MCF 10A (cell line): ENCODE results near the gene SEMA3A. TPM values are rescaled to one million over a fixed set of nuclear protein-coding genes. Genes with fewer than 3 reads are reported as not detected.

Experiments
- BruUV-seq: library from RNA; stranded (reverse); fragments of 400-500 nt; replicated peaks from 2 replicates; lab custom pipeline; 2021; lab: Mats Ljungman, UMichigan
- CTCF ChIA-PET: fragments of 300-600 bp; sonication (Branson Sonifier 250); formaldehyde crosslinking; extraction: SDS; loops from one replicate; lab custom pipeline; 2021; ENCODE audit warnings: antibody characterized with exemption, inconsistent platforms; lab: Yijun Ruan, JAX
- POLR2A ChIA-PET: fragments of 300-600, 350-650 bp; sonication (Branson Sonifier 250); formaldehyde crosslinking; extraction: SDS; loops from one replicate; lab custom pipeline; 2020; ENCODE audit warnings: antibody characterized with exemption, inconsistent platforms; lab: Yijun Ruan, JAX
- DNase-seq: peaks from one replicate; pipeline ENCODE4 v3.0.0-alpha.2; 2018; ENCODE audit not compliant: unreplicated experiment
- H3K27ac Mint-ChIP-seq: one replicate; pipeline ENCODE4 v1.8.0; 2022; ENCODE audit warnings: mild to moderate bottlenecking, low read depth, mixed read lengths; ENCODE audit not compliant: unreplicated experiment
- H3K27me3 Mint-ChIP-seq: one replicate; pipeline ENCODE4 v1.8.0; 2022; ENCODE audit warnings: mixed read lengths; ENCODE audit not compliant: insufficient read depth, unreplicated experiment
- H3K36me3 Mint-ChIP-seq: one replicate; pipeline ENCODE4 v1.8.0; 2022; ENCODE audit warnings: mild to moderate bottlenecking, moderate library complexity, mixed read lengths; ENCODE audit not compliant: insufficient read depth, unreplicated experiment
- H3K4me1 Mint-ChIP-seq: one replicate; pipeline ENCODE4 v1.8.0; 2022; ENCODE audit warnings: mixed read lengths; ENCODE audit not compliant: insufficient read depth, unreplicated experiment
- H3K4me3 Mint-ChIP-seq: one replicate; pipeline ENCODE4 v1.8.0; 2022; ENCODE audit warnings: mild to moderate bottlenecking, moderate library complexity, mixed read lengths; ENCODE audit not compliant: unreplicated experiment
- H3K9me3 Mint-ChIP-seq: one replicate; pipeline ENCODE4 v1.8.0; 2022; ENCODE audit warnings: mixed read lengths; ENCODE audit not compliant: unreplicated experiment
- CTCF ChIP-seq: fragments of 200-600 bp; IDR thresholded peaks from one replicate; pipeline ENCODE4 v1.8.0; 2022; ENCODE audit warnings: antibody characterized with exemption, mild to moderate bottlenecking; ENCODE audit not compliant: unreplicated experiment
- intact Hi-C: fragments of 100-400 bp; cut with micrococcal nuclease; formaldehyde crosslinking; loops from 2 replicates; pipeline ENCODE4 v1.14.1; 2022
- total RNA-seq: library from RNA; stranded (reverse); gene quantifications from 2 replicates; pipeline ENCODE4 v1.2.3, GENCODE V29; 2022

Gene SEMA3A
- total RNA-seq, 1 experiment from 2014 or later: 3.2 TPM

GRCh38 chr7:84013616-84014240 is 180.9 kb downstream of the SEMA3A start:
- POLR2A ChIA-PET: interaction anchor here (0.7 to 1.2 kb wide), 2 partner anchors 8 to 29 kb away, joined by 3 read pairs; no protein-coding TSS in a partner anchor
- peak; percentile 29 for DNase-seq
- H3K4me1 Mint-ChIP-seq: peaks cover 6% of the 10 kb centered on the region
- no peak overlapping the region for H3K27ac Mint-ChIP-seq
- no peak for TF ChIP-seq CTCF
- no peaks in the 10 kb centered on the region for H3K9me3 Mint-ChIP-seq
- intact Hi-C loops: no loop called here
- BruUV-seq: no TSS peak
- H3K36me3 Mint-ChIP-seq: no peaks in the 10 kb centered on the region
- H3K27me3 Mint-ChIP-seq: no peaks in the 10 kb centered on the region
- H3K4me3 Mint-ChIP-seq: no peak overlapping the region
- CTCF ChIA-PET: interaction anchor here (0.6 to 1.3 kb wide), 5 partner anchors 14 to 1016 kb away, joined by 3 to 5 read pairs (median 3); no protein-coding TSS in a partner anchor

DNA sequence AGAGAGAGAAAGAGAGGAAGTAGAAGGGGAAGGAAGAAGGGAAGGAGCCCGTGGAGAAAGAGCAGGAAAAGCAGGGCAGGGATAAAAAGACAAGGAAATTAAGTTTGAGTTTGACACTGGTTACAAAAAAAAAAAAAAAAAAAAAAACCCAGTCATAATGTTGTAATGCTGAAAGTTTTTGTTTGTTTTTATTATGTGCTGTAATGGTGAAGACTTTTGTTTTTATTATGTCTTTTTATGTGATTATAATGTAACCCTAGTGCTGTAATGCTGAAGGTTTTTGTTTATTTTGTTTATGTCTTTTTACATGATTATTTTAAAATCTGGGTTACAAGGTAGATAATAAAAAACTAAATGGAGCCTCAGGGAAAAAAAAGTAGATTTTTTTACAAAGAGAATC is 184.8 kb downstream of the SEMA3A start:
- Mint-ChIP-seq H3K9me3 (no peaks in the 10 kb centered on the region), H3K4me1 (peaks cover 6% of the 10 kb centered on the region), H3K4me3 (no peak overlapping the region), H3K27me3 (no peaks in the 10 kb centered on the region), H3K27ac (no peak overlapping the region), H3K36me3 (no peaks in the 10 kb centered on the region)
- no peak for TF ChIP-seq CTCF
- intact Hi-C loops: no loop called here
- ChIA-PET CTCF (no interaction called here), POLR2A (no interaction called here)
- no peak for DNase-seq
- BruUV-seq: no TSS peak

- ChIA-PET CTCF (no interaction called here), POLR2A (no interaction called here)
- intact Hi-C loops: no loop called here
- Mint-ChIP-seq H3K4me1 (peaks cover 6% of the 10 kb centered on the region), H3K27me3 (no peaks in the 10 kb centered on the region), H3K27ac (no peak overlapping the region), H3K4me3 (no peak overlapping the region), H3K9me3 (no peaks in the 10 kb centered on the region), H3K36me3 (no peaks in the 10 kb centered on the region)
- no TSS peak for BruUV-seq
- no peak for DNase-seq
- no peak for TF ChIP-seq CTCF
These were observed 185.5 kb downstream of the SEMA3A start for GRCh38 chr7:84009051-84009450.

DNA sequence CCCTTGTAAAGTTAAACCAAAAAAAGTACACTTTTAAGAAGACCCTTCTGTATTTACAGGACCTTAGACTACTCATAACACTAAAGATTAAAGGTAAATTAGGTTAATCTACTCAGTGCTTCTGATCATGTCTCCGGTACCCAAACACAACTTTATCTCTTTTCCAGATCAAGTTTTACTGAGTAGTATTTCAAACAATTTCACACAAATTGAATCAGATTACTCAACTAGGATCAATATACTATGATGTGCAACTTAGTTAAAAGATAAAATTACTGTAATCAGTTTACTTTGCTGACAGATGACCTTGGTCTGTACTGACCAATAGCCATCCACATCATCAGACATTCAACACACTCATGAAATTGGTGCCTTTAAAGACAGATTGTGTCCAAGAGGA is 191.4 kb downstream of the SEMA3A start:
- Mint-ChIP-seq H3K9me3 (no peaks in the 10 kb centered on the region), H3K4me3 (no peak overlapping the region), H3K27ac (no peak overlapping the region), H3K36me3 (no peaks in the 10 kb centered on the region), H3K27me3 (no peaks in the 10 kb centered on the region), H3K4me1 (no peaks in the 10 kb centered on the region)
- intact Hi-C loops: no loop called here
- BruUV-seq: no TSS peak
- ChIA-PET POLR2A (no interaction called here), CTCF (interaction anchor here (0.6 kb wide), 1 partner anchor 192 kb away, joined by 5 read pairs; the partner anchor contains the start of gene SEMA3A)
- no peak for TF ChIP-seq CTCF
- DNase-seq: no peak
